Ramos (cell line): ENCODE measurements around the gene SYCP2L.
"Not testable (repeated sequence)": the region's sequence is repeated elsewhere in the genome, so short reads cannot be mapped to it uniquely, and the experiment has no call there.

ENCODE experiments used
- in situ Hi-C: fragments of 300-500 bp; cut with MboI; formaldehyde crosslinking; loops from one replicate; pipeline ENCODE4 v1.14.3; 2022; ENCODE audit warnings: low sequenced_read_pairs; ENCODE audit not compliant: unreplicated experiment

SYCP2L gene

DNA sequence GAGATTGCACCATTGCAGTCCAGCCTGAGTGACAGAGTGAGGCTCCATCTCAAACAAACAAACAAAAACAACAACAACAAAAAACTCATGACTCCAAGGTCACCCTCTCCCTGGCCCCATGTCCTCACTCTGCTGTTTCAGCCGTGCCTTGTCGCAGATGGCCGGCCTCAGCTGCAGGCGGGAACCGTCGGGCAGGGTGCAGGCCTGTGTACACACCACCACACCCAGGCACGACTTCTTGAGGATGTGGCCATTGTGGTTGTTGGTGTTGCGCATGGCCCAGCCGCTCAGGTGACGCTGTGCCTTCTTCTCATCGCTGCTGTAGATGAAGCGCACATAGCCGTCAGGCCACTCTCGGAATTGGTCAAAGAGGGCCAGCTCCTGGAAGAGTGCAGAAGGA is 9.8 kb upstream of the SYCP2L start:
- in situ Hi-C loops, result no loop called here

DNA sequence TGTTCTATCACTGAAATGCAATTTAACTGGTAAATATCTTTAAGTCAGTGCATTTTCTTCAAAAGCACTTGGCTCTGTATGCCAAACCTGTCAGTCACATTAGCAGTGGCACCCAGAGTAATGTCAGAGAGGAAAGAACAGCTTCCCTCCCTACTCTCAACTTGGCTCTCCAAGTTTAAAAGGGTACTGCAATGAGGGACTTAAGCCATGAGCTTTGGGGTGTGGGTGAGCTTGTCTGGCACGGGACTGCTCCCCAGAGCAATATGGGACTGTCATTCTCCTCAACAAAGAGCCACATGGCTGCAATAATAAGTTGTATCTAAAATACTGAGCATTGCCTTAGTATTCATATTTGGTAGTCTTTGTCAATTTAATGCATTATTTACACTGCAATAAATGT is 9.0 kb upstream of the SYCP2L start:
- in situ Hi-C loops, result no loop called here

DNA sequence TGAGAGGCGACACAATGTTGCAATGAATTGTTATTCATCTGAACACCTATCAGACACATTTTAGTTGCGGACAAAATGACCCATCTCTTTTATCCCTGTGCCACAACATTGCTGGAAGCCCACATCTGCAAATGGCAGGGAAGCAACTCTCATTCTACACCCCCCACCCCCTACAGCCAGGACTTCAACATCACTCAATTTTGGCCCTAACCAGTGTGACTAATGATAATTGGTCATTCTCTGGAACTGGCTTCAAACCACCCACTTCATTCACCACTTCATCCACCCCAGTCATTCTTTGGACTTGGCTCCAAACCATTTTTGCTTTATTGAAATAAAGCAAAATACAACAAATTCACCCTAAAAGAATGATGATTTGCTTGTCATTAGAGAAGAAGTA is 6.5 kb upstream of the SYCP2L start:
- in situ Hi-C loops, result no loop called here

DNA sequence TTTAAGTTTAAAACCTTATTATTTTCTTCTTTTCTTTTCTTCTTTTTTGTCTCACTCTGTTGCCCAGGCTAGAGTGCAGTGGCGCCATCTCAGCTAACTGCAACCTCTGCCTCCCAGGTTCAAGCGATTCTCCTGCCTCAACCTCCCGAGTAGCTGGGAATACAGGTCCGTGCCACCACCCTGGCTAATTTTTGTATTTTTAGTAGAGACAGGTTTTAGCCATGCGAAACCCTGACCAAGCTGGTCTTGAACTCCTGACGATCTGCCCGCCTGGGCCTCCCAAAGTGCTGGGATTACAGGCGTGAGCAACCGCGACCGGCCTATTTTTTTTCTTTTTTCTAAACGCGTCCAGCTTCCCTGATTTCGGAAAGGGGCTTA is 4.6 kb upstream of the SYCP2L start:
- in situ Hi-C loops, result not testable (repeated sequence)

DNA sequence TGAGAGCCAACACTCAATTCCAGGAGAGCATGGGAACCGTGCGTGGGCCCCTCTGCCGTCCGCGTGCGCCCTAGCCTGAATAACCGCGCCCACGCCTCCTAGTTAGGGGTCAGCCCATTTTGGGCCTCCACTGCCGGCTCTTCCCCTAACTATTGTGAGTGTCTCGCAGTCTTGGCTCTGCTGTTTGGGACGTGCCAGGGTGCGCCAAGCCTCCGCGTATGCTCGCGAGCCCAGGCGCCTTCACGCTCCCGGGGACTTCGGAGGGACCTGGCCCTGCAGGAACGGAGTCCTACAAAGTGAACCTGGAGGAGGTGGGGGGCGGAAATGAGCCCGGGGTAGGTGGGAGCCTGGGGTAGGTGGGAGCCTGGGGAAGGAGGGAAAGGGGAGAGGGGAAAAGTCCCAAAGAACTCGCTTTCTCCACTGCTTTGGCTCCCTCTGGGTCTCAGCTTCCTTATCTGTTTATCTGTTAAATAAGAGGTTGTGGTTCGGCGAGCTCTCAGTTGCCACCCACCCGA is 4.1 kb upstream of the SYCP2L start:
- in situ Hi-C loops, result no loop called here

DNA sequence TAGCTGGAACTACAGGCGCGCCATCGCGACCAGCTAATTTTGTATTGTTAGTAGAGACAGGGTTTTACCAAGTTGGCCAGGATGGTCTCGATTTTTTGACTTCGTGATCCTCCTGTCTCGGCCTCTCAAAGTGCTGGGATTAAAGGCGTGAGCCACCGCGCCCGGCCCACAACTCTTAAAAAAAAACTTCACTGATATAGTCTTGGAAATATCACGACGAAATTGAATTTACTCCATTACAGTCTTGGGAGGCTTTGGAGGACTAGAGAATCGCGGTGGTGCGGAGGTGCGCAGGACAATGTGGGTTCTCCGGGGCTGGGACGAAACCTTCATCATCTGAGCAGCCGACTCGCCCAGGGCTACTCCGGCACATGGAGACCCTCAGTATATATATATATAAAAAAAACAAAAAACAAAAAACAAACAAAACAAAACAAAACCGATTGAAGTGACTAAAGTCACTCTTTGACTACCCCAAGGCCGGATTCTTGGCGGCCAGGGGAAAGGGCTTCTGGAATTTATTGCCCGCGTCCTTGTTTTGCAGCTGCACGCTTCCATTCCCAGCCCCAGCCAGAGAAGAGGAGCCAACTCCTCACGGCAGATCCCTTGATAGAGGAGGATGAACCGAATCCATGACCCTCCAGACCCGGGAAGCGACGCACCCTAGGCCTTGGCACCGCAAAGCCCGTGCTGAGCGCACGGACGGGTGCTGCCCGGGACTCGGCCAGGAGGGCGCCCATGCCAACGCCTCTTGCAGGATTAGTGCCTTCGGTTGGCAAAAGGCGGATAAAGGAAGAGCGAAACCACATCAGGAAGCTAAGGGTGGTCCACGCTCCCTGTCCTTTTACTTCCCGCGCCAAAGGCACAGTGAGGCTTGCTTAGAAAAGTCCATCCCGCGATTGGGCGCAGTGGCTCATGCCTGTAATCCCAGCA is 3.3 kb upstream of the SYCP2L start:
- in situ Hi-C loops, result no loop called here

DNA sequence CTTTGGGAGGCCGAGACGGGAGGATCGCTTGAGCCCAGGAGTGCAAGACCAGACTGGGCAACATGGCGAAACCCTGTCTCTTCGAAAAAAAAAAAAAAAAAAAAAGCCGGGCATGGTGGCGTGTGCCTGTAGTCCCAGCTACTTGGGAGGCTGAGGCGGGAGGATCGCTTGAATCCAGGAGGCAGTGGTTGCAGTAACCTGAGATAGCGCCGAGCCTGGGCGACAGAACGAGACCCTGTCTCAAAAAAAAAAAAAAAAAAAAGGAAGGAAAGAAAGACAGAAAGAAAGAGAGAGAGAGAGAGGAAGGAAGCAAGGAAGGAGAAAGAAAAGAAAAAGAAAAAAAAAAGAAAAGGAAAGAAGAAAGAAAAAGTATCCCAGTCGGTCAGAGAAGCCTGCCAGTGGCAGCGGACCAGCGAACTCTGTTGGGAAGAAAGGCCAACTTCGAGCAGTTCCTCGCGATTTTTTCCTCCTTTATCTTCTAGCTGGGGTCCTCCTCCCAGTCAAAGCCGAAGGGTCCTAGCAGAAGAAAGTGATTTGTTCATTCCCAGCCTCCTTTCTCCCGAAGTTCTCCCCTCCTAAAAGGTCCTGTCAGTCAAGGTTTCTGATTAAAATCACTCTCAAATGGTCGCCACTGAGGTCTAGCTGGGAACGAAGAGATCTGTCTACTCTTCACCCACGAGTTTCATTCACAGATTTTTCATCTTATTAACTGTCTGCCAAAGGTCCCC is 2.4 kb upstream of the SYCP2L start:
- in situ Hi-C loops, result no loop called here

DNA sequence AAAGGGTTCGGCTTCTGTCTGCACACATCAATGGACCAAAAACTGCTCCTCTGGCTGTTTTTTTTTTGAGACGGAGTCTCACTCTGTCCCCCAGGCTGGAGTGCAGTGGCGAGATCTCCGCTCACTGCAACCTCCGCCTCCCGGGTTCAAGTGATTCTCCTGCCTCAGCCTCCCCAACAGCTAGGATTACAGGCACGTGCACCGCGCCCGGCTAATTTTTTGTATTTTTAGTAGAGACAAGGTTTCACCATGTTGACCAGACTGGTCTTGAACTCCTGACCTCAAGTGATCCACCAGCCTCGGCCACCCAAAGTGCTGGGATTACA is 524 bp upstream of the SYCP2L start:
- in situ Hi-C loops, result not testable (repeated sequence)

DNA sequence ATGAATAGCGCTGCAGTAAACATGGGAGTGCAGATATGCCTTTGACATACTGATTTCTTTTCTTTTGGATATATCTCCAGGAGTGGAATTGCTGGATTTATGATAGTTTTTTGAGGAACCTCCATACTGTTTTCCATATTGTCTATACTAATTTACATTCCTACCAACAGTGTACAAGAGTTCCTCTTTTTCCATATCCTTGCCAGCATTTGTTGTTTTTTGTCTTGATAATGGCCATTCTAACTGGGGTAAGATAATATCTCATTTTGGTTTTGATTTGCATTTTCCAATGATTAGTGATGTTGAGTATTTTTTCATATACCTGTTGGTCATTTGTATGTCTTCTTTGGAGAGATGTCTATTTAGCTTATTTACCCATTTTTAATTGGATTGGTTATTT is 3.3 kb downstream of the SYCP2L start:
- in situ Hi-C loops, result no loop called here

DNA sequence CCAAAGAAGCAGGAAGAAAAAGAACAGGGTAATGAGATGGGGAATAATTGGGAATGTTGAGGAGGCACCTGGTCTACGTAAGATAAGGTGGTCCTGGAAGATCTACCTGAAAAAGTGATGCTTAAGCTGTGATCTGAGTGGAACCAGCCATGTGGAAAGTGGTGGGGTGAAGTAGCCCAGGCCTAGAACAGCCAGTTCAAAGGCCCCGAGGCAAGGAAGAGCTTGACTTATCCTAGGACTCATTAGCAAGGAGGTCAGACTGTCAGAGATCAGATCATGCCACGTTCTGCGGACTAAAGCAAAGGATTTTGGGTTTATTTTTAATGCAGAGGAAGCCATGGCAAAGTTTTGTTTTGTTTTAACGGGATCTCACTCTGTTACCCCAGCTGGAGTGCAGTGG is 5.1 kb downstream of the SYCP2L start:
- in situ Hi-C loops, result no loop called here

DNA sequence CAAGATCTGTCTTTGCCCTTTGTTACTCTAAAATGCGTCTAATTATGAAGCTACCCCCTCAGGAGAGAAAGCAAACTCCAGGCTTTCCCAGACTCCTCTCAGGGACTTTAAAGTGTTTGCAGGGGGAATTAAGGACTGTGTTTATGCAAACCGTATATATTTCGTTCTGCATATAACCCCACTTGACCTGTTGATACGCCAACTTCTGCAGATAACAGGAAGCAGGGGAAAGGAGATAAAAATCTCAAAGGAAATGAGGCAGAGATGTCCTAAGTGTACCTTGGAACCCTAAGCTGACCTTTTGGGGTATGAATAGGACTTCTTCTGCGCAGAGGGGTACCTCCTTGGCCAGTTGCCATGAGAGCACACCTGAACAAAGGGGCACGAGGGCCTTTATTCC is 8.1 kb downstream of the SYCP2L start:
- in situ Hi-C loops, result no loop called here

DNA sequence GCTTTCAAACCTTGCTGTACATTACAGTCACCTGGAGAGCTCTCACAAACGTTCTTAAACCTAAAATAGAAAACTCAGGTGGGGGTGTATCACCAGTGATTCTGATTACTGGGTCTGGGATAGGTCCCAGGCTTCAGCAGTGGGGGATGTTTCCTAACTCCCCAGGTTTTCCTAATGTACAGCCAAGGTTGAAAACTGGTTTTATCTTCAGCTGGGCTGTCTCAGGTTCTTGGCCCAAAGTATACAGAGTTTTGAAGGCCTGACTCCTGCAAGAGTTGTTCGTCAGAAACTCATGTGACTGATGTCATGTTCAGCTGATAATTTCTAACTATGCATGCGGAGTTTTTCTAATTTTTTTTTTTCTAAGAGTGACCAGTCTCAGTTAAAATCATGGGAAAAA is 9.8 kb downstream of the SYCP2L start:
- in situ Hi-C loops, result no loop called here

DNA sequence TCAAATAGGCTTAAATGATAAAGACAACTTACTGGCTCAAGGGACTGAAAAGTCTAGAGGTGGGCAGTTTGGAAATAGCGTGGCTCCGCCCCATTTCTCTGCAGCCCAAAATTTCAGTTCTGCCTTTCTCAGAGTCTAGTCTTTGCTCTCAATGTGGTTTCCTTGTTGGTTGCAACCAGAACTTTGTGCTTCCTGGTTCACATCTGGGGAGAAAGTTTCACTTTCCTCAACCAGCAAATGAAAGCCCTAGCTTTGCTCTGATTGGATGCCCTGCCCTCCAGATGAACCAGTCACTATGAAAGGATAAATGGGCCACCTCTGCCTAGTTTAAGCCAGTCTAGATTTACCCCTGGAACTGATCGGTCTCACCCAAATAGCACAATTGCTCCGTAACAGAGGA is 14.9 kb downstream of the SYCP2L start:
- in situ Hi-C loops, result no loop called here

DNA sequence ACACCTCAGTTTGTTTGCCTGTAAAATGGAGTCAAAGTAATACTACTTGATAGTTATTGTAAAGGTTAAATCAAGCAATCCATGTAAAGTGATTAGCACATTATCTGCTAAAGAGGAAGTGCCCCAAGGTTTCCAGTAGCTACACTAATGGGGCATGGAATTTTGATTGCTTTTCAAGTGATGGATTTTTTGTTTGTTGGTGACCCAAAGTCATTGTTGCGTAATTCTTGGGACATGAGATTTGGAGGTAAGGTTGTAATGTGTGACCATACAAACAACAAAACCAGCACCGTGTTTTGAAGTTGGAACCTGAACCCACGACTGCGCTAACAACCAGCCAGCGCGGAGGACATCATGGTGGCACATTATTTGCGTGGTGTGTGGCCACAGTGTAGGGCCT is 17.2 kb downstream of the SYCP2L start:
- in situ Hi-C loops, result no loop called here

DNA sequence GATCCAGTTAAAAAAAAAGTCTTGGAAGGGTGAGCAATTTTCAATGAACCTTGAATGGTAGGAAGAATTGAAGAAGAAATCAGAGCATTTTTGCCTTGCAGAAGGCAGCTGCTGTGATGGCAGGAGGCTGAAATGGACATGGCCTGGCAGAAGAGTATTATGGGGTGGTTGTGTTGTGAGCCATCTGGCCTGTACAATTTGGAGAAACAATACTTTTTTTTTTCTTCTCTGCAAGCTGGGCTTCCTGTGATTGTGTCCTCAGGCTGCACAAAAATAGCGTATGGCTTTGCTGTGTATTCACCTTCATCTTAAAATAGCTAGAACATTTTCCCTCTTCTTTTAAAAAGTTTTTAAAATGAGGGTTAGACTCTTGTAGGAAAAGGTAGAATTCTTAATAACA is 21.4 kb downstream of the SYCP2L start:
- in situ Hi-C loops, result no loop called here

DNA sequence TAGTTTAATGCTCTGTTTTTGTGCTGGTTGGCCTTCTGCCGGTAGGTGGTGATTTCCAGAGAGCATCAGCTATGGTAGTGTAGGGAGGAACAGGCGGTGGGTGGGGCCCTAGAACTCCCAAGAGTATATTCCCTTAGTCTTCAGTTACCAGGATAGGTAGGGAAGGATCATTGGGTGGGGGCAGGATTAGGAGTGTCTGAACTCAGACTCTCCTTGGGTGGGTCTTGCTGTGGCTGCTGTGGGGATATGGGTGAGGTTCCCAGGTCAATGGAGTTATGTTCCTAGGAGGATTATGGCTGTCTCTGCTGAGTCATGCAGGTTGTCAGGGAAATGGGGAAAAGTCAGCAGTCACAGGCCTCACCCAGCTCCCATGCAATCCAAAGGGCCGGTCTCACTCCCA is 32.7 kb downstream of the SYCP2L start:
- in situ Hi-C loops, result not testable (repeated sequence)

DNA sequence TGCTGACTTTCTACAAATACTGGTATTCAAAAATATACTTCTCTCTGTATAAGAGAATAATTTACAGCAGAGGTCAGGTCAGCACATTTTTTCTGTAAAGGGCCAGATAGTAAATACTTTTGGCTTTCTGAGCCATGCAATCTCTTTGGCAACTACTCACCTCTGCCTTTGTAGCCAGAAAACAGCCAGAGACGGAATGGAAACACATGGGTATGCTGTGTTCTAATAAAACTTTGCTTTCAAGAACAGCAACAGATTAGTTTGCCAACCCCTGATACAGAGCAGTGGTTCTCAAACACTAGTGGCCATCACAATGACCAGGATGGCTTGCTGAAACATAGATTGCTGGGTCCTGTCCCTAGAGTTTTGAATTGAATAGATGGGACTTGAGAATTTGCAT is 46.3 kb downstream of the SYCP2L start:
- in situ Hi-C loops, result no loop called here

DNA sequence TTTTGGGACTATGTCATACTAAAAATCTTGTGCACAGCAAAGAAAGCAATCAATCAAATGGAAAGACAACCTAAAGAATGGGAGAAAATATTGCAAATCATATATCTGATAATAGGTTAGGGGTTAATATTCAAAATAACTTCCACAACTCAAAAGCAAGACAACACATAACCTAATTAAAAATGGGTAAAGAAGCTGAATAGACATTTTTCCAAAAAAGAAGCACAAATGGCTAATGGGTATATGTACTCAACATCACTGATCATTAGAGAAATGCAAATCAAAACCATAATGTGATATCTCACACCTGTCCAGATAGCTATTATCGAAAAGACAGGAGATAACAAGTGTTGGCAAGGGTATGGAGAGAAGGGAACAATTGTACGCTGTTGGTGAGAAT is 53.0 kb downstream of the SYCP2L start:
- in situ Hi-C loops, result no loop called here

DNA sequence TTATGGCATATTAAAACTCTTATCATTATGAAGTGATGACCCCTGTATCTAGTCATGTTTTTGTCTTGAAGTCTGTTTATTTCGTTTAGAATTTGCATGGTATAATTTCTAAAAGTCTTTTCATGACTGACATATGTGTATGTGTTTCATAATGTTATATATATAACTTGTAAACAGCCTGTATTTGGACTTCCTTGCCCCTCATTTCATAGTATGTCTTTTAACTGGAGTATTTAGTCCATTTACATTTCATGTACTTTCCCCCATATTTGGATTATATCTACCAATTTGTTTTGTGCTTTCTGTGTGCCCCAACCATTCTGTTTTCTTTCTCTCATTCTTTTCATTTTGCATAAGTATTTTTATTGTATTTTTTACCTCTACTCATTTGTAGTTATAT is 59.0 kb downstream of the SYCP2L start:
- in situ Hi-C loops, result no loop called here

DNA sequence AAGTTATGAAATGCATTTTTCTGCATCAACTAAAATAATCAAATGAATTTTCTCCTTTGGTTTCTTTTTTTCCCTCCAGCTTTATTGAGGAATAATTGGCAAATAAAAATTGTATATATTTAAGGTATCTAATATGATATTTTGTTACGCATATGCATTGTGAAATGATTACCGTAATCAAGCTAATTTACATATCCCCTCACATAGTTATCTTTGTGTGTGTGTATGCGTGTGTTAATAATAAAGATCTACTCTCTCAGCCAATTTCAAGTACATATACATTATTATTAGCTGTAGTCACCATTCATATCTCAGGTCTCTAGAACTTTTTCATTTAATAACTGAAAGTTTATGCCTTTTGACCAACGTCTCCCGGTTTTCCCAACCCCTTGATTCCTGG is 61.1 kb downstream of the SYCP2L start:
- in situ Hi-C loops, result no loop called here
